Effector memory CD4-positive, alpha-beta T cell (primary cell): ENCODE results near the gene ZNF407.

Source experiments
- DNase-seq, 3 donors: peaks; one replicate each; pipeline ENCODE4 v3.0.0-alpha.2; 2020
- H3K27ac ChIP-seq: 2 replicates; pipeline ENCODE4 v1.7.0; 2013; ENCODE audit warnings: mild to moderate bottlenecking, low read length, moderate library complexity; ENCODE audit not compliant: insufficient read depth, poor library complexity, severe bottlenecking
- H3K27me3 ChIP-seq: replicated peaks from 2 replicates; pipeline ENCODE4 v1.7.0; 2013; ENCODE audit warnings: mild to moderate bottlenecking, low read length; ENCODE audit not compliant: insufficient read depth, control insufficient read depth, poor library complexity, severe bottlenecking
- H3K36me3 ChIP-seq: 2 replicates; pipeline ENCODE4 v1.7.0; 2013; ENCODE audit warnings: mild to moderate bottlenecking, low read length, moderate library complexity; ENCODE audit not compliant: control insufficient read depth, insufficient read depth
- H3K4me1 ChIP-seq: 2 replicates; pipeline ENCODE4 v1.7.0; 2013; ENCODE audit warnings: low read length, mild to moderate bottlenecking; ENCODE audit not compliant: control insufficient read depth, insufficient read depth, poor library complexity, severe bottlenecking
- H3K4me3 ChIP-seq: 2 replicates; pipeline ENCODE4 v1.7.0; 2013; ENCODE audit warnings: low read length, low read depth, mild to moderate bottlenecking; ENCODE audit not compliant: insufficient read depth, poor library complexity, severe bottlenecking
- H3K9me3 ChIP-seq: 2 replicates; pipeline ENCODE4 v1.7.0; 2013; ENCODE audit warnings: mild to moderate bottlenecking, low read length, moderate library complexity; ENCODE audit not compliant: control insufficient read depth

Gene ZNF407

GRCh38 chr18:74800098-74800497 is 202.4 kb downstream of the ZNF407 start:
- H3K9me3 ChIP-seq = no peaks in the 10 kb centered on the region
- no peaks in the 10 kb centered on the region for H3K36me3 ChIP-seq
- H3K27ac ChIP-seq = no peak overlapping the region
- H3K27me3 ChIP-seq = no peaks in the 10 kb centered on the region
- no peak overlapping the region for H3K4me3 ChIP-seq
- DNase-seq = no peak
- H3K4me1 ChIP-seq = no peaks in the 10 kb centered on the region

GRCh38 chr18:74803117-74803516 is 205.4 kb downstream of the ZNF407 start:
- Histone ChIP-seq H3K9me3 (no peaks in the 10 kb centered on the region), H3K4me1 (no peaks in the 10 kb centered on the region)
- DNase-seq = no peak

GRCh38 chr18:74803769-74804168 is 206.1 kb downstream of the ZNF407 start:
- no peak overlapping the region for H3K4me3 ChIP-seq
- no peak for DNase-seq

More at GRCh38 chr18:74803117-74803516, 205.4 kb downstream of the ZNF407 start:
- H3K36me3 ChIP-seq = no peaks in the 10 kb centered on the region
- no peaks in the 10 kb centered on the region for H3K27me3 ChIP-seq
- H3K4me3 ChIP-seq = no peak overlapping the region
- no peak overlapping the region for H3K27ac ChIP-seq

GRCh38 chr18:74804677-74805076 is 207.0 kb downstream of the ZNF407 start:
- DNase-seq = no peak
- no peak overlapping the region for H3K4me3 ChIP-seq
- no peaks in the 10 kb centered on the region for H3K27me3 ChIP-seq
- no peaks in the 10 kb centered on the region for H3K4me1 ChIP-seq
- H3K36me3 ChIP-seq = no peaks in the 10 kb centered on the region
- H3K9me3 ChIP-seq = no peaks in the 10 kb centered on the region
- no peak overlapping the region for H3K27ac ChIP-seq

More at GRCh38 chr18:74803769-74804168, 206.1 kb downstream of the ZNF407 start:
- no peaks in the 10 kb centered on the region for H3K27me3 ChIP-seq
- no peaks in the 10 kb centered on the region for H3K4me1 ChIP-seq
- no peaks in the 10 kb centered on the region for H3K9me3 ChIP-seq
- no peak overlapping the region for H3K27ac ChIP-seq
- H3K36me3 ChIP-seq = no peaks in the 10 kb centered on the region

GRCh38 chr18:74806073-74806472 is 208.4 kb downstream of the ZNF407 start:
- no peak for DNase-seq
- Histone ChIP-seq H3K4me1 (no peaks in the 10 kb centered on the region), H3K27ac (no peak overlapping the region), H3K4me3 (no peak overlapping the region), H3K27me3 (no peaks in the 10 kb centered on the region), H3K36me3 (no peaks in the 10 kb centered on the region), H3K9me3 (no peaks in the 10 kb centered on the region)

- DNase-seq = no peak
- Histone ChIP-seq H3K36me3 (no peaks in the 10 kb centered on the region), H3K4me1 (no peaks in the 10 kb centered on the region), H3K9me3 (no peaks in the 10 kb centered on the region), H3K4me3 (no peak overlapping the region), H3K27ac (no peak overlapping the region), H3K27me3 (no peaks in the 10 kb centered on the region)
Observed at GRCh38 chr18:74806700-74807416, 209.2 kb downstream of the ZNF407 start.

GRCh38 chr18:74817576-74817975 is 219.9 kb downstream of the ZNF407 start:
- H3K36me3 ChIP-seq = no peaks in the 10 kb centered on the region
- no peak overlapping the region for H3K4me3 ChIP-seq
- H3K9me3 ChIP-seq = no peaks in the 10 kb centered on the region
- no peaks in the 10 kb centered on the region for H3K4me1 ChIP-seq
- H3K27ac ChIP-seq = no peak overlapping the region
- no peaks in the 10 kb centered on the region for H3K27me3 ChIP-seq
- no peak for DNase-seq

- no peak for DNase-seq
Observed at GRCh38 chr18:74818516-74819175, 221.0 kb downstream of the ZNF407 start.

GRCh38 chr18:74819433-74820059 is 221.9 kb downstream of the ZNF407 start:
- no peak overlapping the region for H3K27ac ChIP-seq
- no peaks in the 10 kb centered on the region for H3K36me3 ChIP-seq
- DNase-seq = no peak
- no peaks in the 10 kb centered on the region for H3K27me3 ChIP-seq
- H3K9me3 ChIP-seq = no peaks in the 10 kb centered on the region
- H3K4me1 ChIP-seq = no peaks in the 10 kb centered on the region
- H3K4me3 ChIP-seq = no peak overlapping the region

More at GRCh38 chr18:74818516-74819175, 221.0 kb downstream of the ZNF407 start:
- H3K27me3 ChIP-seq = no peaks in the 10 kb centered on the region
- no peaks in the 10 kb centered on the region for H3K9me3 ChIP-seq
- H3K36me3 ChIP-seq = no peaks in the 10 kb centered on the region
- H3K4me3 ChIP-seq = no peak overlapping the region
- H3K27ac ChIP-seq = no peak overlapping the region
- H3K4me1 ChIP-seq = no peaks in the 10 kb centered on the region
